ENCODE measurements around the gene POLD2.

POLD2 gene

GRCh38 chr7:44068054-44068453, 55.3 kb downstream of the POLD2 start:
- FAIRE-seq (no peak), DNase-seq (ENCODE audit: extremely low spot score, insufficient read length, low read depth) (no peak)

DNA sequence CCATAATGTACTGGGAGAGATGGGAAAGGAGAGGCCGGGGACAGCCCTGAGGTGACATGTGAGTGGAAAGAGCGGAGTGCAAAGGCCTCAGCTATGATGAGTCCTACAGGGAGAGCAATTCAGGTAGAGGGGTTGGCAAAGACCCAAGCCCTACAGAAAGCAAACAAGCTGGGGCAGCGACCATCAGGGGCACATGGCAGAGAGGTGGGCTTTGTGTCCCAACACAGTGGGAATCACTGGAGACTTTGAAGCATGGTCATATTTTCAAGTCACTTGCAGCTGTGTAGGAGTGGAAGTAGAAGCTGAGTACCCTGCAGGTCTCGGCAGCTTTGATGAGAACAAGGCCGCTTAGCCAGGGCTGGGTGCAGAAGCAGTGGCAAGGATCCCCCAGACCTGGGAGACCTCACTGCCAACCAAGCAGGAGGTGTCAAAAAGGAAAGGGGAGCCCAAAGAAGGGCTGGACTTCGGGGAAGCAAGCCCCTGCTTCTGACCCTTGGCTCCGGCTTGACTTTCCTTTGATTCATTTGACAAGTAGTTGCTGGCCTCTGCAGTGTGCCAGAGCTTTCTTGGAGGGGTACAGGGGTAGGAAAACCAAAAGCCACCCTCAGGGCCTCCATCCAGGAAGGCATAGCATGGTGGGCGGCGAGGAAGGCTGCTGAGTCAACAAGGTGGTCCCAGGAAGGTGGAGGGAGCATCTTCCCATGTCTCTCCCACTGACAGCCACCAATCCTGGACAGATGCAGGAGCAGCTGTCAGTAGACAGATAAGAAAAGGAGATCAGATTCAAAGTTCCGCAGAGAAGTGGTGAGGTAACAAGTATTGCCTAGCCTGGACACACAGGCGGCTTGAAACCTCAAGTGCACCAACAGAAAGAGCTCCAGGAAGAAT, 56.0 kb downstream of the POLD2 start:
- FAIRE-seq (no peak), DNase-seq (ENCODE audit: extremely low spot score, insufficient read length, low read depth) (no peak)

- FAIRE-seq (no peak), DNase-seq (ENCODE audit: extremely low spot score, insufficient read length, low read depth) (no peak)
Measured at GRCh38 chr7:44066494-44067063, 56.8 kb downstream of the POLD2 start.

DNA sequence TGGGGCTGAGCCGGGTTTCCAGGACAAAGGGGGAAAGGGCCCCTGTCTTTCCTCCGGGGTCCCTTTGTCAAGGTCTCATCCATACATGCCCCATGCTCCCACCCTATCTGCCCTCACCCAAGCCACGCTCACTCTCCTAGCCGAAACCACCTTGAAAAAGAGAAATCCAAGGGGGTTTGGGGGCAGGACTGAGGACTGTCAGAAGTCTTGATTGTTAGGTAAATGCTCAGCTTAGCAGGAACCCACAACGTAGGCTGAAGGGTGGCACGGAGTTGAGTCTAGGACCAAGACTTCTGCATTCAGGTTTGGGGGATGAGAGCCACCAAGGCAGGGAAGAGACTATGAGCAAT, 57.3 kb downstream of the POLD2 start:
- DNase-seq (ENCODE audit: extremely low spot score, insufficient read length, low read depth) (no peak), FAIRE-seq (no peak)

DNA sequence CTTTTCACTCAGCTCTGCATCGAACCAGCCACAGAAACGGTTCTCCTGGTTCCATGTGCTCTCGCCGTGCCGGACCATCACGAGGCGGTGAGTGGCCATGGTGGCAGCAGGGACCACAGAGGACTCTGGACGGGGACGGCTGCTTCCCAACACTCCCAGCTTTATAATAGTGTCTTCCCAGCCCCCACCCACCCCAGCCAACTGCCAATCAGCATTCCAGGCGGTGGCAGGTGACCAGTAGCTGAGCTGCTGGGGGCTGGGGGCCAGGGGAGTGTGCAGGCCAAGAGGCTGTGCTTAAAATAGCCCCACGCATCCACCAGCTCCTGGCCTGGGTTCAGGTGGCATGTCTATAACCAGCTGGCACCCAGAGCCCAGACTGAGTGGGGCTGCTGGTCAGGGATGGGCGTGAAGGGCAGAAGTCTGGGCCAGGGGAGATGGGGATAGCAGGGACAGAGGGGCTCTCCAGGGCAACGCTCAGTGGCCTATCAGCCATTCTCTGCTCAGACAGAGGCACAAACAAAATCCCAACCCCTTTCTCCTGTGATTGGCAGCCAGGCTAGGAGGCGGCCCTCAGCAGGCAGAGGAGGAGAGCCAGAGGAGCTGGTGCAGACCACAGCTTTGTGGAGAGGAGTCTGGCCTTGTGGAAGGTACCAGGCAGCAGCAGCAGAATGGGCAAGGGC, 57.8 kb downstream of the POLD2 start, which contains the start of gene PGAM2:
Gene PGAM2 (minus strand): TSS at position 137 of the 680 bp plus-strand sequence. CDS start 38 bp downstream, at position 99.
- no peak for DNase-seq (ENCODE audit: extremely low spot score, insufficient read length, low read depth)
- no peak for FAIRE-seq

- DNase-seq (ENCODE audit: extremely low spot score, insufficient read length, low read depth) (no peak), FAIRE-seq (no peak)
Measured at GRCh38 chr7:44064791-44065430, 58.4 kb downstream of the POLD2 start.
